SK-N-SH treated with all-trans-retinoic acid at 6 μM for 48 hours (cell line): ENCODE measurements around the gene ACKR2.

Source experiments
- PATZ1 ChIP-seq: fragments of 250-450 bp; sonication (Bioruptor Pico); IDR thresholded peaks from 2 replicates; pipeline ENCODE4 v1.8.0; 2020; ENCODE audit warnings: mild to moderate bottlenecking, moderate library complexity, borderline replicate concordance
- POU6F1 ChIP-seq: fragments of 250-450 bp; sonication (Bioruptor Pico); IDR thresholded peaks from 2 replicates; pipeline ENCODE4 v1.8.0; 2021; ENCODE audit warnings: low read depth, mild to moderate bottlenecking, moderate library complexity, borderline replicate concordance
- RARB ChIP-seq: fragments of 250-450 bp; sonication (Bioruptor Pico); IDR thresholded peaks from 2 replicates; pipeline ENCODE4 v1.8.0; 2021; ENCODE audit warnings: mild to moderate bottlenecking, moderate library complexity
- TOX ChIP-seq: fragments of 250-450 bp; sonication (Bioruptor Pico); IDR thresholded peaks from 2 replicates; pipeline ENCODE4 v1.8.0; 2021; ENCODE audit warnings: mild to moderate bottlenecking, moderate library complexity, borderline replicate concordance

- TF ChIP-seq RARB (CRISPR knock-in tag) (no peak), PATZ1 (no peak), POU6F1 (CRISPR knock-in tag) (no peak), TOX (CRISPR knock-in tag) (no peak)
Observed at GRCh38 chr3:42790714-42791229, 18.5 kb upstream of the ACKR2 start.
